ENCODE measurements around the gene GDPD3. TPM values are rescaled to one million over a fixed set of nuclear protein-coding genes. Genes with fewer than 3 reads are reported as not detected.

Gene GDPD3
- total and polyA plus RNA-seq, 2 of the 13 experiments (the other 11 are each of a cell fraction or from before 2014, with no cell fraction given): 18.7 to 20.6 TPM

GRCh38 chr16:30088832-30089624, 24.3 kb downstream of the GDPD3 start (continued):
- TF ChIP-seq ZSCAN30 (CRISPR knock-in tag; IDR thresholded peaks at IDR 0.05) (no peak), ZNF777 (CRISPR knock-in tag; IDR thresholded peaks at IDR 0.05) (no peak), MTA3 (CRISPR knock-in tag; IDR thresholded peaks at IDR 0.05) (no peak), NR0B2 (CRISPR knock-in tag; IDR thresholded peaks at IDR 0.05) (0 out of 2 replicates have a peak, but pooled peaks have one; percentile 20), SMARCE1 (IDR thresholded peaks at IDR 0.05; ENCODE audit: borderline replicate concordance) (no peak), MYC (CRISPR knock-in tag; IDR thresholded peaks at IDR 0.05; ENCODE audit: borderline replicate concordance) (no peak), HCFC1 (IDR thresholded peaks at IDR 0.05; ENCODE audit: low read depth, low read length) (no peak), ZNF547 (CRISPR knock-in tag; IDR thresholded peaks at IDR 0.05) (0 out of 2 replicates have a peak, but pooled peaks have one; percentile 10), ZNF431 (CRISPR knock-in tag; IDR thresholded peaks at IDR 0.05; ENCODE audit: borderline replicate concordance, low read depth) (0 out of 2 replicates have a peak, but pooled peaks have one; percentile 21), ZNF772 (CRISPR knock-in tag; IDR thresholded peaks at IDR 0.05) (no peak), GRHL1 (CRISPR knock-in tag; conservative IDR thresholded peaks at IDR 0.05) (no peak), TBP (CRISPR knock-in tag; IDR thresholded peaks at IDR 0.05) (no peak), ZNF230 (CRISPR knock-in tag; IDR thresholded peaks at IDR 0.05) (no peak), SMAD1 (CRISPR knock-in tag; IDR thresholded peaks at IDR 0.05; ENCODE audit: borderline replicate concordance, low read depth) (0 out of 2 replicates have a peak, but pooled peaks have one; percentile 40), ZSCAN22 (CRISPR knock-in tag; IDR thresholded peaks at IDR 0.05) (no peak), KAT8 (CRISPR knock-in tag; IDR thresholded peaks at IDR 0.05) (peak; percentile 54; the same call in 1 of the 2 replicates), ZFP90 (CRISPR knock-in tag; IDR thresholded peaks at IDR 0.05; ENCODE audit: borderline replicate concordance) (peak; percentile 52; the same call in 1 of the 2 replicates), GPN1 (CRISPR knock-in tag; IDR thresholded peaks at IDR 0.05; ENCODE audit: borderline replicate concordance) (no peak), ATF5 (CRISPR knock-in tag; IDR thresholded peaks at IDR 0.05; ENCODE audit: low read depth) (no peak), ZBTB42 (CRISPR knock-in tag; IDR thresholded peaks at IDR 0.05) (no peak), BATF2 (CRISPR knock-in tag; IDR thresholded peaks at IDR 0.05) (no peak), CHCHD3 (CRISPR knock-in tag; IDR thresholded peaks at IDR 0.05) (no peak), PHB2 (IDR thresholded peaks at IDR 0.05; ENCODE audit: partially characterized antibody) (no peak), ZBTB43 (CRISPR knock-in tag; conservative IDR thresholded peaks at IDR 0.05) (no peak), ZNF20 (CRISPR knock-in tag; IDR thresholded peaks at IDR 0.05) (no peak), PAX8 (CRISPR knock-in tag; IDR thresholded peaks at IDR 0.05; ENCODE audit: borderline replicate concordance) (no peak), ZNF33B (CRISPR knock-in tag; IDR thresholded peaks at IDR 0.05) (no peak)

Data from HepG2 (cell line).